ENCODE results near the gene NR1H2.
"Not testable (repeated sequence)": the region's sequence is repeated elsewhere in the genome, so short reads cannot be mapped to it uniquely, and the experiment has no call there.

Gene NR1H2

DNA sequence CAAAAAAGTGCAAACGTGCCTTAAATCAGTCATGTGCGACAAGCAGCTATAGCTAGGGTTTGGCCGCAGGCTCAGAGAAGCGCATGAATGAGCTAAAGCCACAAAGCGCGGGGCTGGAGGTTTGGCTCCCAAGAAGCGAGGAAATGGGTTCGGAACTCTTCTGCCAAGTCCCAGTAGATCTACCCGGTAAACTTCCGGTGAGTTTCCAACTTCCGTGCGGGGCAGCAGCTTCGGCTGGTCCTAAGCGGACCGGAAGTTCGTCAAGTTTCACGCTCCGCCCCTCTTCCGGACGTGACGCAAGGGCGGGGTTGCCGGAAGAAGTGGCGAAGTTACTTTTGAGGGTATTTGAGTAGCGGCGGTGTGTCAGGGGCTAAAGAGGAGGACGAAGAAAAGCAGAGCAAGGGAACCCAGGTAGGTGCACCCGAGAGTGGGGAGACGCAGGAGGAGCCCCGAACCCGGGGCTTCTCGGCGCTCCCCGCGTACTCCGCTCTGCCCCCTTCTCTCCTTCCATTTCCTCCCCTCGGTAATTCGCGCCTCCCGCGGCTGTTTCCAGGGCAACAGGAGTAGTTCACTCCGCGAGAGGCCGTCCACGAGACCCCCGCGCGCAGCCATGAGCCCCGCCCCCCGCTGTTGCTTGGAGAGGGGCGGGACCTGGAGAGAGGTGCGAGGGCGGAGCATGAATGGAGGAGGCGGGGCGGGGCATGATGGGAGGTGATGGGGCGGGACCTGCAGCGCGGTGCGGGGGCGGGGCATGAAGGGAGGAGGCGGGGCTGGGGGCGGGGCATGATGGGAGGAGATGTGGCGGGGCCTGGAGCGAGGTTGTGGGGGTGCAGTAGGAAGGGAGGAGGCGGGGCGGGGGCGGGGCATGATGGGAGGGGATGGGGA is at the start of gene NR1H2:
Gene NR1H2 (plus strand): TSS at position 292 of the 885 bp plus-strand sequence. CDS start 1,149 bp downstream, outside the sequence.
- ATAC-seq: peak; percentile 93
- H3K9me3 Mint-ChIP-seq: no peaks in the 10 kb centered on the region
- H3K27me3 Mint-ChIP-seq: no peaks in the 10 kb centered on the region
- peak; percentile 94 for DNase-seq
- H3K4me1 Mint-ChIP-seq: peaks cover 20% of the 10 kb centered on the region
- H3K4me3 Mint-ChIP-seq: peak within 1 kb of the TSS; percentile 99
- H3K36me3 Mint-ChIP-seq (ENCODE audit: low read depth): peaks cover 18% of the 10 kb centered on the region
- H3K27ac Mint-ChIP-seq: peak within 1 kb of the TSS; percentile 100

DNA sequence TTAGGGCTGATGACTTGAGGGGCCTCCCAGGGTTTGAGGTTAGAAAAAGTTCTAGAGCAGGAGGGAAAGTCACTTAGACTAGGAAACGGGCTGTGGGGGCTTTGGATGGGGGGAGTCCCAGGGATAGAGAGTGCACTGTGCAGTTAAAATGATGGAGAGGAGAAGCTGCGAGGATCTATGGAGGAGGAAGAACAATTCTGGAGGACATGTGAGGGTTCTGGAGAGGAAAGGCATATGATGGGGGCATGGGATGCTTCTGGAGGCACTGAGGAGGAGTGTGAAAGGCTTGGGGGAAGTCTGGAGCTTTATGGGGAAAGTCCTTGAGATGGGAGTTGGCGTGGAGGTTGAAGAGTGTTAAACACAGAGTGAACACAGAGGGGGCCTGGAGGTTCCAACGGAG is 49.2 kb upstream of the NR1H2 start:
- peaks cover 8% of the 10 kb centered on the region for H3K36me3 Mint-ChIP-seq (ENCODE audit: low read depth)
- DNase-seq (no peak), ATAC-seq (no peak)
- H3K27ac Mint-ChIP-seq: peak overlapping the region; percentile 17
- peaks cover 54% of the 10 kb centered on the region for H3K27me3 Mint-ChIP-seq
- peaks cover 5% of the 10 kb centered on the region for H3K9me3 Mint-ChIP-seq
- peaks cover 37% of the 10 kb centered on the region for H3K4me1 Mint-ChIP-seq
- H3K4me3 Mint-ChIP-seq: peak overlapping the region; percentile 43

DNA sequence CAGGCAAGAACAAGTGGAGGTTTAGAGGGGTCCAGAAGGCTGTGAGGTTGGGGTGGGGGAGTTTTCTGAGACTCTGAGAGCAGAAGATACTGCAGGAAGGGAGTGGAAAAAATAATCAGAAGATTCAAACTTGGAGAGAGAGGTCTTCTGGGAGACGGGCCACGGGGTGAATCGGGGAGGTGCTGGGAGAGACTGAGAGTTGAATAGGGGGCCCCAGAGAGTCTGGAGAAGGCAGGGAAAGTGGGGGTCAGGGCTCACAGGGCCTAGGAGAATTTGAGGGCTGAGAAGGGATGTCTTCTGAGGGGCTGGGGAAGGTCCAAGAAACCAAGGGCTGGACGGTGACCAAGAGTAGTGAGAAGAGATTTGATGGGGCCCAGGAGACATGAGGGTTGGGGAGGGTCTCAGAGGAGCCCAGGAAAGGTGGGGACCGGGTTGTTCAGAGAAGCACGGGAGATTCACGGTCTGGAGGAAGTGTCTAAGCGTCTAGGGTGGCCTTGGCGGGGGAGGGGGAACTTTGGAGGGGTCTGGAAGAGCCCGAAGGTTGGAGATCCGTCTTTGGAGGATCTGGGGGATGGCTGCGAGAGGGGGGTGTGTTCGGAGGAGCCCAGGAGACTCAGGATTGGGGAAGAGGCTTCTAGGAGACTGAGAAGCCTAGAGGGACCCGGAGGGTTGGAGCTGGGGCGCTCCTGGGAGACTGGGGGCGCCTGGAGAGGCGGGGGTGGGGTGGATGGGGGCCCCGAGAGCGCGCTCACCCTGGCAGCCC is 48.6 kb upstream of the NR1H2 start:
- peaks cover 60% of the 10 kb centered on the region for H3K27me3 Mint-ChIP-seq
- DNase-seq (no peak), ATAC-seq (no peak)
- H3K27ac Mint-ChIP-seq: peak overlapping the region; percentile 17
- H3K4me1 Mint-ChIP-seq: peaks cover 42% of the 10 kb centered on the region
- peaks cover 8% of the 10 kb centered on the region for H3K36me3 Mint-ChIP-seq (ENCODE audit: low read depth)
- H3K4me3 Mint-ChIP-seq: peak overlapping the region; percentile 43
- H3K9me3 Mint-ChIP-seq: peaks cover 5% of the 10 kb centered on the region

DNA sequence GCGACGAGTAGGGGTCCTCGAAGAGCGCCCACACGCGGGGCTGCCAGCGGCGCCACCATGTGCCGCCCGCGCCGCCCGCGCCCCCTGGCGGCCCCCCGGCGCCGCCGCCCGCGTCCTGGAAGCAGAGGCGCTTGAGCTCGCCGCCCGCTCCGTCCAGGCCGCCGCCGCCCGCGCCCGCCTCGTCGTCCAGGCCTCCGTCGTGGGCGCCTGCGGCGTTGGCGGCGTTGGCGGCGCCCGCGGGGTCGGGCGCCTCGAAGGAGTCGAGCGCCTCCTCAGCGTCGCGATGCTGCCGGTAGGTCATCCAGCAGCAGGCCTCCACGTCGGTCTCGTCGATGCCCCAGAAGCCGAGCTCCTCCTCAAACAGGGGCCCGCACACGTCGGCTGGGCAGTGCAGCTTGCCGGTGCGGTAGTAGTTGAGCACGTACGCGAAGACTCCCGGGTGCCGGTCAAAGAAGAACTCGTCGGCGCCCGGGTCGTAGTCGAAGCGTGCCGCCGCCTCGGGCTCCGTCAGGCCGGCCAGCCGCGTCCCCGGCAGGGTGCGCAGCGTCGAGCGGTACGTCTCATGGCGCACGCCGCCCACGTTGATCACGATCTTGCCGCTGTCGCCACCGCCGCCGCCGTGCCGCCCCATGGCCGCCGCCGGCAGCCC is 47.9 kb upstream of the NR1H2 start:
- Mint-ChIP-seq H3K27me3 (peaks cover 64% of the 10 kb centered on the region), H3K4me3 (no peak overlapping the region), H3K4me1 (peaks cover 46% of the 10 kb centered on the region), H3K9me3 (peaks cover 5% of the 10 kb centered on the region), H3K36me3 (ENCODE audit: low read depth) (peaks cover 8% of the 10 kb centered on the region), H3K27ac (no peak overlapping the region)
- no peak for ATAC-seq
- DNase-seq: peak; percentile 42

DNA sequence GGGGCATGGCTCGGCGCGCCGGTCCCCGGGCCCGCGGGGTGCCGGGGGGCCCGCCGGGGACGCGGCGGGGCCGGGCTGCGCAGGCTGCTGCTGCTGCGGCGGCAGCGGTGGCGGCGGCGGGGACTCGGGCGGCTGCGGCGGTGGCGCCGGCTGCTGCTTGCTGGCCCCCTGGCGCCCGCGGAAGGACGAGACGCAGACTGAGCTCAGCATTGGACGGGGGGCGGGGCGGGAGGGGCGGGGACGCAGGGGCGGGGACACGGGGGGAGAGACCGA is 47.4 kb upstream of the NR1H2 start:
- H3K4me3 Mint-ChIP-seq: peak overlapping the region; percentile 73
- peaks cover 69% of the 10 kb centered on the region for H3K27me3 Mint-ChIP-seq
- H3K36me3 Mint-ChIP-seq (ENCODE audit: low read depth): peaks cover 12% of the 10 kb centered on the region
- ATAC-seq (no peak), DNase-seq (no peak)
- peaks cover 5% of the 10 kb centered on the region for H3K9me3 Mint-ChIP-seq
- peaks cover 51% of the 10 kb centered on the region for H3K4me1 Mint-ChIP-seq
- H3K27ac Mint-ChIP-seq: no peak overlapping the region

DNA sequence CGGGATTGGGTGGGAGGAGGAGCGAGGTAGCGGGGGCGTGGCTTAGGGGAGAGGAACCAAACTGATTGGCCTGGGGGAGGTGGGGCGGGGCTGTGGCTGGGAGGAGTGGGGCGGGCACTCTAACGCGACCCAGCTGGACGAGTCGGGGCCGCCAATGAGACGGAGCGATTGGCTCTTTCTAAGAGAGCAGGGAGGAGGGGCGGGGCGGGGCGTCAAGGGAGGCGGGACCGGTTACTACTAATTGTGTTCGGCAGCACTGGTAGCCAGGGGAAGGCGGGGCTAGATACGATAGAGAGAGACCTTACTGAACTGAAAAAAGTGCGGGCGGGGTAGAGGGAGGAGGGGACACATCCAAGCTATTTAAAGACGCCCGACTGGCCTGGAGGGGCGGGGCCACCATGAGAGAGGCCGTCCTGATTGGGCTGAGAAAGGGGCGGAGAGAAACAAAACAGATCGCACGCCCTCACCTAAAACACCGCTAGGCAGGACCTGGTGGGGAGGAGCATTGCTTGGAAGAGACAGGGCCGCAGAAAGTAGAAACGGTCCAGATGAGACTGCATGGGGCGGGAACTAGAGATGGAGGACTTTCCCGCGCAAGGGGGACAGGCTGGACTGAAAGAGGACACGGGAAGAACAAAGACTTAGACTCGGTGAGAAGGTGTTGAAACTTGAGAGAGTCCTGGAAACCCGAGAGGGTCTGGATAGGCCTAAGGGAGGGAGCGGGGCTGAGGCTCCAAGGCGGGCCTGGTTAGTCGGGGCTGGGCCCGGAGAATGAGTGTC is 46.9 kb upstream of the NR1H2 start, which contains the start of gene KCNC3:
Gene KCNC3 (minus strand): TSS at position 232 of the 780 bp plus-strand sequence. CDS start 295 bp downstream, outside the sequence.
- Mint-ChIP-seq H3K36me3 (ENCODE audit: low read depth) (peaks cover 13% of the 10 kb centered on the region), H3K4me1 (peaks cover 56% of the 10 kb centered on the region), H3K27ac (peak within 1 kb of the TSS; percentile 35)

DNA sequence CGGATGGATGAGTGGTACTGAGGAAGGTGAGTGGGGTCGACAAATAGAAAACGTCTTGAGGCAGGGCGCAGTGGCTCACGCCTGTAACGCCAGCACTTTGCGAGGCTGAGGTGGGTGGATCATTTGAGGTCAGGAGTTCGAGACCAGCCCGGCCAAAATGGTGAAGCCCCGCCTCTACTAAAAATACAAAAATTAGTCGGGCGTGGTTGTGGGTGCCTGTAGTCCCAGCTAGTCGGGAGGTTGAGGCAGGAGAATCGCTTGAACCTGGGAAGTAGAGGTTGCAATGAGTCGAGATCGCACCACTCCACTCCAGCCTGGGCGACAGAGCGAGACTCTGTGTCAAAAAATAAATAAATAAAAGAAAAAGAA is 46.3 kb upstream of the NR1H2 start:
- not testable (repeated sequence) for DNase-seq, H3K9me3 Mint-ChIP-seq, ATAC-seq
- H3K27me3 Mint-ChIP-seq: peaks cover 67% of the 10 kb centered on the region
- H3K27ac Mint-ChIP-seq: peak overlapping the region; percentile 35
- H3K4me1 Mint-ChIP-seq: peaks cover 59% of the 10 kb centered on the region
- peaks cover 13% of the 10 kb centered on the region for H3K36me3 Mint-ChIP-seq (ENCODE audit: low read depth)
- peak overlapping the region; percentile 73 for H3K4me3 Mint-ChIP-seq

More for the DNA sequence above, 46.9 kb upstream of the NR1H2 start, which contains the start of gene KCNC3:
- Mint-ChIP-seq H3K4me3 (peak within 1 kb of the TSS; percentile 73), H3K9me3 (peaks cover 5% of the 10 kb centered on the region), H3K27me3 (peaks cover 72% of the 10 kb centered on the region)
- peak; percentile 59 for ATAC-seq
- DNase-seq: peak; percentile 93

DNA sequence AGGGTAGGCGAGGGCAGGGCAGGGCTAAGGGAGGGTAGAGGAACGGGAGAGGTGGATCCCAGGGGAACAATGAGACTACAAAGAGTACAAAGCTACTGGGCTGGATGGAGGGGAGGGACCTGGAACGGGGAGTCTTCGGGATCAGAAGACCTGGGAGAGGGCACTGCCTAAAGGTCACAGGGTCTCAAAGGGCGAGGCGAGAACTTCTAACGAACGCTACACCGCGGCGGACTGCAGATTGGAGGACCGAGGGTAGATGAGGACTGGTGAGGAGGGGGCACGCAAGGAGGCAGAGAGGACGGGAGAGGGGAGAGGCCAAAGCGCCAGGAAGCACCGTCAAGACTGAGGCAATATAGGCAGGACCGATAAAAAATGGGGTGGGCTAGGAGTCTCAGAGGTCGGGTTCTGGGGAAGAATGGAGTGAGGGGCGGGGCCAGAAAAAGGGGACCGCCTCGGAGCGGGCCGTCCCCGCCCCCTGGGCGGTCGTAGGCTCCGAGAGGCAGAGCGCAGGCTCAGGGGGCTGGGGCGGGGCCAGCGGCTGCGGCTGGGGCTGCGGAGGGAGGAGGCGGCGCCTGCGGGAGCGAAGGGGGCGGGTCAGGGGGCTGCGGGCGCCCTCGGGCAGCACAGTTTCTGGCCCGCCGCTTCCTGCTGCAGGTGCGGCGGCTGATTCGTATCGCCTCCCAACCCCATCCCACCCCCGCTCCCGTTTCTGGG is 45.7 kb upstream of the NR1H2 start:
- peak overlapping the region; percentile 63 for H3K4me3 Mint-ChIP-seq
- DNase-seq (peak; percentile 87), ATAC-seq (peak; percentile 45)
- peaks cover 70% of the 10 kb centered on the region for H3K27me3 Mint-ChIP-seq
- peak overlapping the region; percentile 35 for H3K27ac Mint-ChIP-seq
- peaks cover 64% of the 10 kb centered on the region for H3K4me1 Mint-ChIP-seq
- peaks cover 17% of the 10 kb centered on the region for H3K36me3 Mint-ChIP-seq (ENCODE audit: low read depth)
- peaks cover 5% of the 10 kb centered on the region for H3K9me3 Mint-ChIP-seq

DNA sequence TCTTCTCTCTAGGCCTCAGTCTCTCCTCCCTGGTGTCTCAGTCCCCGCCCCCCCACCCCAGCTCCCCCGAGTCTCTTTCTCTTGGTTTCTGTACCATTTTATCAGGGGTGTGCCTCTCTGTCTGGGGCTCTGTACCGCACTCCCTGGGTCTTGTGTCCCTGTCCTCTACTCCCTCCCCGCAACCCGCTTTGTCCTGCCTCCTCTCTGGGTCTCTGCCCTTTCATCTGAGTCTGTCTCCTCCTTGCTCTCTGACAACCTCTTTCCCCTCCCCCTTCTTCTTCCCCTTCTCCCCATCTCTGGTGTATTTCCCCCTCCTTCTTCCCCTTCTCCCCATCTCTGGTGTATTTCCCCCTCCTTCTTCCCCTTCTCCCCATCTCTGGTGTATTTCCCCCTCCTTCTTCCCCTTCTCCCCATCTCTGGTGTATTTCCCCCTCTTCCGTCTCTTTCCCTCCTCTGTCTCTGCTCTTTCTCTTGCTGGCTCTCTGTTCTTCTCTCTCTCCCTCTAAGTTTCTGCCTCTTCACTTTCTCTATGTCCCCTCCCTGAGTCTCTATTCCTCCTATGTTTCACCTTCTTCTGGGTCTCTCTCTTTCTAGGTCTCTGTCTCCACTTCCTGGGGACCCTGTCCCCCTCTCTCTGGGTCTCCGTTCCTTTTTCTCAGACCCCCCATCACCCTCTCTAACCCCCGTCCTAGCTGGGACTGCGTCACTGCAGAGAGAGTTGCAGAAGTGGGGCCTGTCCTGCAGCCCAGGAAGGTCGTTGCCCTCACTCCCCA is 44.9 kb upstream of the NR1H2 start:
- peaks cover 5% of the 10 kb centered on the region for H3K9me3 Mint-ChIP-seq
- DNase-seq: no peak
- peaks cover 69% of the 10 kb centered on the region for H3K27me3 Mint-ChIP-seq
- ATAC-seq: no peak
- peak overlapping the region; percentile 54 for H3K4me3 Mint-ChIP-seq
- peak overlapping the region; percentile 2 for H3K27ac Mint-ChIP-seq
- H3K4me1 Mint-ChIP-seq: peaks cover 66% of the 10 kb centered on the region
- H3K36me3 Mint-ChIP-seq (ENCODE audit: low read depth): peaks cover 21% of the 10 kb centered on the region

DNA sequence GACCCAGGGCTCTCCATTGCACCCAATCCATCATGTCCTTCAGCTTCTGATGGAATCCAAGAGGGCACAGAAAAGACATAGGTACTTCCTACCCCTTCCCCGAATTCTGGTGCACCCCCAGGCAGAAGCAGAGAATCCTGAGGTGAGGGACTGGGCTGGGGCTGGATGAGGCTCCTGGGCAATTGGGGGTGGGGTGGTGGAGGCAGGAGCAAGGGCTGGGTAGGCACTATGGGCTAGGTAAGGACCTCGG is 44.3 kb upstream of the NR1H2 start:
- peaks cover 63% of the 10 kb centered on the region for H3K4me1 Mint-ChIP-seq
- DNase-seq: no peak
- H3K27ac Mint-ChIP-seq: no peak overlapping the region
- ATAC-seq: no peak
- peaks cover 64% of the 10 kb centered on the region for H3K27me3 Mint-ChIP-seq
- H3K9me3 Mint-ChIP-seq: peaks cover 5% of the 10 kb centered on the region
- H3K4me3 Mint-ChIP-seq: peak overlapping the region; percentile 54
- H3K36me3 Mint-ChIP-seq (ENCODE audit: low read depth): peaks cover 21% of the 10 kb centered on the region

DNA sequence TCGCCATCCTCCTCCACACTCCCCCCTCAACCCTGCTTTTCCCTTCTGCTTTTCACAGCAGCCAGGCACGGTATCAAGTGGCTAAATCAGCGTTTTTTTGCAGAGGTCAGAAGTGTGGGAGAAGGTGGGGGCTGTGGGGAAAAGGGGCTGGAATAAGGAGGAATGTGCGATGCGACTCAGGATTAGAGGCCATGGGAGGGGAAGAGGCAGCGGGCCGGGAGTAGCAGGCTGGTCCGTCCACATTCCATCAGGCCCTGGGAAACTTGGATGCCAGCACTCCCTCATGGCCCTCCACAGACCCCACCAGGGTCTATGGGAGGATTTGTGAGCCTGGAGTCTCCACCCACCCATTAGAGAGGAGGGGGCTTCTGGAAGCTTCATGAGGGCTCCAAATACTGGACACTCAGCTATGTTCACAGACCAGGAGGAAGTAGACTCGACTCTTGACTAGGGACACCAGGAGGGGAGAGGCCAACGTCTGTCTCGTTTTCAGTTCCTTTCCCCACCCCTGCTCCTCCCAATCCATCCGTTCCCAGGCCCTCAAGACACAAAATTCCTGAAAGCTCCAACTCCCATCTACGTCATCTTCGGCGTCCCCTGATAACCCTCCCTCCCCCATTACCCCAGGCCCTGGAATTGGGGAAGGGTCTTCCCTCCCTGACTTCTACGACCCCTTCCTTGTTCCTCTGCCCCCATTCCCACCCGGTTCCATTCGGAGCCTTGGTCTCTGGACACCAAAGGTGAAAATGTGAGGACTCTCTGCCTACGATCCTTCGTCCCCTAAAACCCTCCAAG is 43.8 kb upstream of the NR1H2 start:
- DNase-seq: no peak
- ATAC-seq: no peak
- peaks cover 59% of the 10 kb centered on the region for H3K27me3 Mint-ChIP-seq
- H3K9me3 Mint-ChIP-seq: peaks cover 5% of the 10 kb centered on the region
- no peak overlapping the region for H3K27ac Mint-ChIP-seq
- peaks cover 21% of the 10 kb centered on the region for H3K36me3 Mint-ChIP-seq (ENCODE audit: low read depth)
- H3K4me1 Mint-ChIP-seq: peaks cover 57% of the 10 kb centered on the region
- peak overlapping the region; percentile 49 for H3K4me3 Mint-ChIP-seq

DNA sequence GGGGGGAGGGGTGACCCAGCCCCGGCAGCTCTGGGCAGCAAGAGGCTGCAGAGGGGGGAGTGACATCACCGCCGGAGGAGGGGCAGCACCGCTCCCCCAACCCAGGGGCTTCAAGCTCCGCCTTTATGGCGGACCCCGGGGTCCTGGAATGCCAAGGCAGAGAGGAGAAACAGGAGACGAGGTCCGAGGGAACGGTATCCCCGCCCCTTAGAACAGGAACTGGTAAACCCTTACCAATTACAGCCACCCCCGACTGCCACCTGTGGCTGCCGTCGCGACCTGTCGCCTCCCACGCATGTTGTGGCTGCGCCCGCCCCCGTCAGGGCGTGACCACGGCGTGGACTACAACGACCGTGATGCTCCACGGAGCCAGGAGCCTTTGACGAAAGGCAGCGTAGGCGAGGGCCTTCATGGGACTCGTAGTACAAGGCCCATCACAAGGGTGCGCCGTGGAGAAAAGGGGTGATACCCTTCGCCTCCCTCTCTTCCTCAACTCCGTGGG is 43.0 kb upstream of the NR1H2 start:
- DNase-seq (peak; percentile 89), ATAC-seq (peak; percentile 67)
- Mint-ChIP-seq H3K9me3 (peaks cover 5% of the 10 kb centered on the region), H3K27me3 (peaks cover 55% of the 10 kb centered on the region), H3K4me1 (peaks cover 54% of the 10 kb centered on the region), H3K27ac (peak overlapping the region; percentile 89), H3K36me3 (ENCODE audit: low read depth) (peaks cover 19% of the 10 kb centered on the region), H3K4me3 (peak overlapping the region; percentile 75)
